H9 (cell line): Measurements from ENCODE around the gene TRMT1. TPM values are rescaled to one million over a fixed set of nuclear protein-coding genes. Genes with fewer than 3 reads are reported as not detected.

Experiments
- DNase-seq: peaks from one replicate; pipeline ENCODE4 v3.0.0-alpha.2; 2017
- H2AFZ ChIP-seq: one replicate; pipeline ENCODE4 v1.6.1; 2013; ENCODE audit warnings: mild to moderate bottlenecking, low read length, control low read depth, moderate library complexity
- H2AK5ac ChIP-seq: 2 replicates; pipeline ENCODE4 v1.6.1; 2013; ENCODE audit warnings: low read length, control low read depth, mixed read lengths; ENCODE audit not compliant: insufficient read length
- H2BK120ac ChIP-seq: one replicate; pipeline ENCODE4 v1.6.1; 2013; ENCODE audit warnings: low read depth, mild to moderate bottlenecking, low read length, control low read depth, inconsistent platforms; ENCODE audit not compliant: poor library complexity, severe bottlenecking
- H2BK12ac ChIP-seq: 2 replicates; pipeline ENCODE4 v1.6.1; 2013; ENCODE audit warnings: low read length, control low read depth, mixed read lengths, low read depth; ENCODE audit not compliant: insufficient read length
- H2BK15ac ChIP-seq: 2 replicates; pipeline ENCODE4 v1.6.1; 2013; ENCODE audit warnings: low read depth, low read length, control low read depth
- H2BK20ac ChIP-seq: one replicate; pipeline ENCODE4 v1.6.1; 2013; ENCODE audit warnings: low read depth, mild to moderate bottlenecking, low read length, control low read depth, inconsistent platforms; ENCODE audit not compliant: poor library complexity, severe bottlenecking
- H2BK5ac ChIP-seq: 2 replicates; pipeline ENCODE4 v1.6.1; 2013; ENCODE audit warnings: low read length, control low read depth, mixed read lengths; ENCODE audit not compliant: insufficient read length
- H3K14ac ChIP-seq: 2 replicates; pipeline ENCODE4 v1.6.1; 2013; ENCODE audit warnings: low read length, control low read depth; ENCODE audit not compliant: insufficient read depth
- H3K18ac ChIP-seq: 2 replicates; pipeline ENCODE4 v1.6.1; 2013; ENCODE audit warnings: low read depth, mild to moderate bottlenecking, mixed read lengths, low read length, control low read depth; ENCODE audit not compliant: insufficient read length
- H3K23ac ChIP-seq: 2 replicates; pipeline ENCODE4 v1.6.1; 2013; ENCODE audit warnings: low read length, control low read depth, mixed read lengths, low read depth; ENCODE audit not compliant: insufficient read length
- H3K23me2 ChIP-seq: 2 replicates; pipeline ENCODE4 v1.6.1; 2013; ENCODE audit warnings: low read depth, mild to moderate bottlenecking, mixed read lengths, low read length, control low read depth; ENCODE audit not compliant: insufficient read length, poor library complexity, severe bottlenecking
- H3K27ac ChIP-seq: 2 replicates; pipeline ENCODE4 v1.5.1; 2013; ENCODE audit warnings: low read length, control low read depth, mixed read lengths, low read depth; ENCODE audit not compliant: insufficient read length
- H3K27me3 ChIP-seq: 2 replicates; pipeline ENCODE4 v1.6.1; 2013; ENCODE audit warnings: low read length, control low read depth, inconsistent platforms; ENCODE audit not compliant: insufficient read depth
- H3K4ac ChIP-seq: 2 replicates; pipeline ENCODE4 v1.6.1; 2013; ENCODE audit warnings: low read depth, mild to moderate bottlenecking, control low read depth, inconsistent platforms, low read length, moderate library complexity
- H3K4me1 ChIP-seq: 2 replicates; pipeline ENCODE4 v1.6.1; 2013; ENCODE audit warnings: low read length, control low read depth, inconsistent platforms; ENCODE audit not compliant: insufficient read depth
- H3K4me2 ChIP-seq: 2 replicates; pipeline ENCODE4 v1.6.1; 2013; ENCODE audit warnings: low read length, control low read depth, mixed read lengths; ENCODE audit not compliant: insufficient read length, insufficient read depth
- H3K56ac ChIP-seq: 2 replicates; pipeline ENCODE4 v1.6.1; 2013; ENCODE audit warnings: low read depth, mild to moderate bottlenecking, mixed read lengths, low read length, control low read depth; ENCODE audit not compliant: insufficient read length
- H3K79me1 ChIP-seq: 2 replicates; pipeline ENCODE4 v1.6.1; 2013; ENCODE audit warnings: low read depth, mild to moderate bottlenecking, moderate library complexity, low read length, control low read depth, inconsistent platforms; ENCODE audit not compliant: insufficient read depth, poor library complexity, severe bottlenecking
- H3K79me2 ChIP-seq: 2 replicates; pipeline ENCODE4 v1.6.1; 2013; ENCODE audit warnings: low read length, control low read depth, inconsistent platforms; ENCODE audit not compliant: insufficient read depth
- H3K9ac ChIP-seq: 2 replicates; pipeline ENCODE4 v1.6.1; 2013; ENCODE audit warnings: low read length, control low read depth, mixed read lengths; ENCODE audit not compliant: insufficient read length; ENCODE audit errors: extremely low read depth
- H3K9me3 ChIP-seq: one replicate; pipeline ENCODE4 v1.6.1; 2013; ENCODE audit warnings: low read depth, low read length, inconsistent platforms; ENCODE audit not compliant: control insufficient read depth
- H3T11ph ChIP-seq: one replicate; pipeline ENCODE4 v1.6.1; 2013; ENCODE audit warnings: mild to moderate bottlenecking, low read length, control low read depth, inconsistent platforms
- H4K20me1 ChIP-seq: one replicate; pipeline ENCODE4 v1.6.1; 2013; ENCODE audit not compliant: control insufficient read depth, insufficient read length, insufficient read depth
- H4K5ac ChIP-seq: 2 replicates; pipeline ENCODE4 v1.6.1; 2013; ENCODE audit warnings: low read depth, mild to moderate bottlenecking, mixed read lengths, low read length, control low read depth; ENCODE audit not compliant: insufficient read length
- H4K8ac ChIP-seq: replicated peaks from 2 replicates; pipeline ENCODE4 v1.6.1; 2013; ENCODE audit warnings: low read length, control low read depth, mixed read lengths, low read depth; ENCODE audit not compliant: insufficient read length
- H4K91ac ChIP-seq: 2 replicates; pipeline ENCODE4 v1.6.1; 2013; ENCODE audit warnings: low read depth, mild to moderate bottlenecking, moderate library complexity, mixed read lengths, low read length, control low read depth; ENCODE audit not compliant: insufficient read length
- H3K27ac Mint-ChIP-seq, 3 experiments: 2 replicates in 2 of 3; 3 replicates in 1 of 3; pipeline ENCODE4 v1.8.0; 2020 to 2021; ENCODE audit warnings: mixed read lengths in 3 of 3, mild to moderate bottlenecking in 1 of 3, moderate library complexity in 1 of 3
- H3K27me3 Mint-ChIP-seq: 2 replicates; pipeline ENCODE4 v1.8.0; 2021; ENCODE audit warnings: low read depth, mild to moderate bottlenecking, moderate library complexity, mixed read lengths
- H3K36me3 Mint-ChIP-seq, 3 experiments: 2 replicates in 2 of 3; 3 replicates in 1 of 3; pipeline ENCODE4 v1.8.0; 2020 to 2021; ENCODE audit warnings: low read depth in 3 of 3, mixed read lengths in 3 of 3; ENCODE audit not compliant: insufficient read depth in 1 of 3
- H3K4me1 Mint-ChIP-seq, 2 experiments: 2 replicates each; pipeline ENCODE4 v1.8.0; 2020; ENCODE audit warnings: mixed read lengths in 2 of 2
- H3K4me3 Mint-ChIP-seq, 2 experiments: 2 replicates in 1 of 2; 3 replicates in 1 of 2; pipeline ENCODE4 v1.8.0; 2020 to 2021; ENCODE audit warnings: mild to moderate bottlenecking in 2 of 2, mixed read lengths in 2 of 2, moderate library complexity in 1 of 2
- H3K9me3 Mint-ChIP-seq, 2 experiments: 2 replicates in 1 of 2; 3 replicates in 1 of 2; pipeline ENCODE4 v1.8.0; 2020; ENCODE audit warnings: mild to moderate bottlenecking in 2 of 2, mixed read lengths in 2 of 2, moderate library complexity in 1 of 2
- WGBS: extraction: QIAGEN DNeasy Blood & Tissue Kit; methylation state at CpG from one replicate; pipeline ENCODE4 v1.1.7; 2013; ENCODE audit warnings: missing lambda C conversion rate, low lambda C conversion rate, mixed read lengths; ENCODE audit not compliant: insufficient read length; ENCODE audit errors: extremely low coverage; 5-methylcytosine and 5-hydroxymethylcytosine counted together
- total RNA-seq: library from RNA; stranded (reverse); gene quantifications from 2 replicates; pipeline ENCODE4 v1.2.1, GENCODE V29; 2021
- TF ChIP-seq, protein P1 (sequence below): fragments of 200-600 bp; sonication (generic); conservative IDR thresholded peaks from 3 replicates; pipeline ENCODE4 v1.8.0; 2021; ENCODE audit warnings: antibody characterized with exemption, mild to moderate bottlenecking

The TRMT1 gene
- total RNA-seq, 1 experiment from 2014 or later = 95.7 TPM

DNA sequence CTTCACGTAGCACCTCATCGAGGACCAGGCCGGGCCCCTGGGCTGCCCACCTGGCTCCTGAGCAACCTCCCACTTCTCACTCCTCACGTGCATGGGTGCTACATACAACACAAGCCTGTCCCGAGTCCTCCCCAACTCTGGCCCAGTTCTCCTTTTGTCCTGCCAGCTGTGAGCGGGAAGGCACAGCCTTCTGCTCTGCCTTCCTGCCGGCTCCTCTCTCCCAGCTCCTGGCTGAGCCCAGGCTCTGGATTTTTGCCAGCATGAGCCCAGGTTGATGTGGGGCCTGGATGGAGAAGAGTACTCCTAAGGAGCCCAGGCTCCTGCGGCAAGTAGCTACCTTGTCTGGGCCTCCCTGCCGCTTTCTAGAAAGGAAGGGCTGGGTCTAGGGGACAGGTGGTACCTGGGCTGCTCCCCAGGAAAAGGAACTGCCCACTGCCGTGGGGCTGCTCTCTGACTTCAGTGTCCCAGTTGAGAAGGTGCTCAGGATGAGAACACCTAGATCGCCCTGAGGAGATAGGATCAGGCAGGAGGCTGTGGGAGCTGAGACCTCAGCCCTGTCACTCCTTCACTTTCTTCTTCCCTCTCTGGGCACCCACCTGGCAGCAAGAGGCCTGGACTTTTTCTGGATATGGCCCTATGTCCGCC lies 37.5 kb downstream of the TRMT1 start:
- Histone ChIP-seq H3K4me2 (no peak overlapping the region), H3K79me1 (no peaks in the 10 kb centered on the region), H3K14ac (no peak overlapping the region; the same call in 1 of the 2 replicates), H2BK20ac (no peak overlapping the region), H3K27ac (no peak overlapping the region), H3K56ac (no peak overlapping the region), H2BK15ac (no peak overlapping the region), H4K91ac (no peak overlapping the region), H4K20me1 (no peaks in the 10 kb centered on the region), H3K79me2 (no peaks in the 10 kb centered on the region), H3K18ac (no peak overlapping the region), H2AFZ (no peak overlapping the region), H3K9ac (no peak overlapping the region), H3K4ac (no peak overlapping the region), H2BK5ac (no peak overlapping the region), H3T11ph (no peak overlapping the region), H2AK5ac (no peak overlapping the region), H4K5ac (no peak overlapping the region), H3K9me3 (no peaks in the 10 kb centered on the region), H2BK120ac (no peak overlapping the region), H2BK12ac (no peak overlapping the region), H3K27me3 (peaks cover 2% of the 10 kb centered on the region; the same call in 1 of the 2 replicates), H3K4me1 (peaks cover 12% of the 10 kb centered on the region; the same call in 1 of the 2 replicates), H3K23me2 (peaks cover 5% of the 10 kb centered on the region), H3K23ac (no peak overlapping the region), H4K8ac (no peak overlapping the region)
- no peak overlapping the region for H3K27ac Mint-ChIP-seq
- peaks cover 56% of the 10 kb centered on the region for H3K27me3 Mint-ChIP-seq
- WGBS = no CpG with 5 or more reads among the region's 12 CpGs
- H3K4me3 Mint-ChIP-seq = peak overlapping the region in 1 of 2 experiments; percentile 40; a peak in 1 of 5 replicates
- peaks cover 0 to 1% (median 0%) of the 10 kb centered on the region in 3 experiments; a peak in 1 of 7 replicates for H3K36me3 Mint-ChIP-seq
- H3K9me3 Mint-ChIP-seq = no peaks in the 10 kb centered on the region
- no peak for DNase-seq
- TF ChIP-seq, protein P1, sequence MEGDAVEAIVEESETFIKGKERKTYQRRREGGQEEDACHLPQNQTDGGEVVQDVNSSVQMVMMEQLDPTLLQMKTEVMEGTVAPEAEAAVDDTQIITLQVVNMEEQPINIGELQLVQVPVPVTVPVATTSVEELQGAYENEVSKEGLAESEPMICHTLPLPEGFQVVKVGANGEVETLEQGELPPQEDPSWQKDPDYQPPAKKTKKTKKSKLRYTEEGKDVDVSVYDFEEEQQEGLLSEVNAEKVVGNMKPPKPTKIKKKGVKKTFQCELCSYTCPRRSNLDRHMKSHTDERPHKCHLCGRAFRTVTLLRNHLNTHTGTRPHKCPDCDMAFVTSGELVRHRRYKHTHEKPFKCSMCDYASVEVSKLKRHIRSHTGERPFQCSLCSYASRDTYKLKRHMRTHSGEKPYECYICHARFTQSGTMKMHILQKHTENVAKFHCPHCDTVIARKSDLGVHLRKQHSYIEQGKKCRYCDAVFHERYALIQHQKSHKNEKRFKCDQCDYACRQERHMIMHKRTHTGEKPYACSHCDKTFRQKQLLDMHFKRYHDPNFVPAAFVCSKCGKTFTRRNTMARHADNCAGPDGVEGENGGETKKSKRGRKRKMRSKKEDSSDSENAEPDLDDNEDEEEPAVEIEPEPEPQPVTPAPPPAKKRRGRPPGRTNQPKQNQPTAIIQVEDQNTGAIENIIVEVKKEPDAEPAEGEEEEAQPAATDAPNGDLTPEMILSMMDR = no peak
- H3K4me1 Mint-ChIP-seq = peaks cover 27 to 58% of the 10 kb centered on the region in 2 experiments
